HepG2 (cell line): ENCODE results near the gene VPS4A. TPM values are rescaled to one million over a fixed set of nuclear protein-coding genes. Genes with fewer than 3 reads are reported as not detected.
A peak's percentile ranks its signal among the peaks of the same experiment; 100 is the strongest.

Experiments
- ATAC-seq: fragments of 200-7000 bp; cut with Tn5 transposase; 3 replicates; pipeline ENCODE4 v1.9.1; 2020; ENCODE audit warnings: mild to moderate bottlenecking, moderate library complexity
- BruUV-seq: library from RNA; stranded (reverse); fragments of 400-500 nt; replicated peaks from 2 replicates; lab custom pipeline; 2021; lab: Mats Ljungman, UMichigan
- CTCF ChIA-PET: fragments of 300-600 bp; formaldehyde crosslinking; extraction: SDS; loops from one replicate; lab custom pipeline; 2021; ENCODE audit warnings: low total read pairs, inconsistent platforms, low intra/inter-chr PET ratio; lab: Yijun Ruan, JAX
- POLR2A ChIA-PET: fragments of 350-600 bp; sonication (Branson Sonifier 250); formaldehyde crosslinking; loops from one replicate; lab custom pipeline; 2020; ENCODE audit warnings: antibody characterized with exemption, inconsistent platforms; lab: Yijun Ruan, JAX
- DNase-seq: peaks from one replicate; pipeline ENCODE4 v3.0.0-alpha.2; 2015; ENCODE audit warnings: low spot score
- FAIRE-seq: peaks from 3 replicates; lab custom pipeline; 2011; peaks lifted over from hg19 to GRCh38; lab: Jason Lieb, UNC
- H2AFZ ChIP-seq: one replicate; pipeline ENCODE4 v1.6.1; 2011; ENCODE audit warnings: low read length, inconsistent platforms
- H3K27ac ChIP-seq: fragments of 300-600 bp; 3 replicates; pipeline ENCODE4 v1.8.0; 2011; ENCODE audit warnings: mixed run types, mild to moderate bottlenecking, mixed read lengths, low read length, inconsistent platforms; ENCODE audit not compliant: insufficient read depth; ENCODE audit errors: extremely low read length
- H3K27me3 ChIP-seq, 2 experiments: fragments of 200-600 bp in 1 of 2; 2 replicates in 1 of 2; 3 replicates in 1 of 2; pipeline versions ENCODE4 v1.6.0 to v1.8.0; 2011; ENCODE audit warnings: low read length in 2 of 2, mild to moderate bottlenecking in 2 of 2, moderate library complexity in 2 of 2, inconsistent platforms in 1 of 2; ENCODE audit not compliant: insufficient read depth in 2 of 2, control insufficient read depth in 1 of 2
- H3K36me3 ChIP-seq, 2 experiments: fragments of 200-600 bp in 1 of 2; replicated peaks in 1 of 2; 2 replicates in 1 of 2; 3 replicates in 1 of 2; pipeline versions ENCODE4 v1.5.1 to v1.8.0; 2011; ENCODE audit warnings: low read length in 2 of 2, inconsistent platforms in 1 of 2; ENCODE audit not compliant: insufficient read depth in 2 of 2, control insufficient read depth in 1 of 2
- H3K4me1 ChIP-seq: 2 replicates; pipeline ENCODE4 v1.5.1; 2012; ENCODE audit warnings: low read length, inconsistent platforms; ENCODE audit not compliant: insufficient read depth
- H3K4me2 ChIP-seq: 2 replicates; pipeline ENCODE4 v1.6.0; 2011; ENCODE audit warnings: low read depth, low read length, inconsistent platforms
- H3K4me3 ChIP-seq, 3 experiments: fragments of 200-600 bp in 1 of 3; sonication (generic), shearing (Covaris generic) in 1 of 3; replicated peaks in 1 of 3; 2 replicates each; pipeline ENCODE4 v1.5.1; 2011 to 2016; ENCODE audit warnings: low read length in 3 of 3, inconsistent platforms in 2 of 3, low read depth in 2 of 3, mild to moderate bottlenecking in 2 of 3, control low read depth in 1 of 3, mixed read lengths in 1 of 3; ENCODE audit not compliant: insufficient read depth in 1 of 3
- H3K79me2 ChIP-seq: one replicate; pipeline ENCODE4 v1.6.1; 2011; ENCODE audit warnings: low read length, inconsistent platforms; ENCODE audit not compliant: insufficient read depth
- H3K9ac ChIP-seq: 2 replicates; pipeline ENCODE4 v1.6.0; 2011; ENCODE audit warnings: mild to moderate bottlenecking, low read depth, low read length, inconsistent platforms; ENCODE audit not compliant: insufficient read depth
- H3K9me3 ChIP-seq: 2 replicates; pipeline ENCODE4 v1.5.1; 2012; ENCODE audit warnings: mild to moderate bottlenecking, low read length
- H4K20me1 ChIP-seq: 2 replicates; pipeline ENCODE4 v1.6.0; 2011; ENCODE audit warnings: inconsistent platforms, mild to moderate bottlenecking, low read length, moderate library complexity; ENCODE audit not compliant: insufficient read depth
- ATAD3A ChIP-seq: sonication (generic); formaldehyde crosslinking; IDR thresholded peaks from 2 replicates; pipeline ENCODE4 v1.4.0; 2020; ENCODE audit warnings: missing genetic modification reagents
- BCL3 ChIP-seq: sonication (generic); formaldehyde crosslinking; IDR thresholded peaks from 2 replicates; pipeline ENCODE4 v1.5.1; 2020; ENCODE audit warnings: mild to moderate bottlenecking, missing genetic modification reagents, moderate library complexity
- FOXC1 ChIP-seq: sonication (generic); formaldehyde crosslinking; IDR thresholded peaks from 2 replicates; pipeline ENCODE4 v1.8.0; 2022; ENCODE audit warnings: mild to moderate bottlenecking, missing genetic modification reagents, borderline replicate concordance
- GLMP ChIP-seq: sonication (generic); formaldehyde crosslinking; IDR thresholded peaks from 2 replicates; pipeline ENCODE4 v1.9.0; 2021; ENCODE audit warnings: missing genetic modification reagents, mild to moderate bottlenecking, borderline replicate concordance
- KDM2A ChIP-seq: sonication (generic); formaldehyde crosslinking; IDR thresholded peaks from 2 replicates; pipeline ENCODE4 v1.4.0; 2020; ENCODE audit warnings: low read depth, missing genetic modification reagents, borderline replicate concordance
- NFE2 ChIP-seq: sonication (generic); formaldehyde crosslinking; IDR thresholded peaks from 2 replicates; pipeline ENCODE4 v1.4.0; 2020; ENCODE audit warnings: missing genetic modification reagents
- TP53 ChIP-seq: sonication (generic); formaldehyde crosslinking; conservative IDR thresholded peaks from 2 replicates; pipeline ENCODE4 v1.4.0; 2020; ENCODE audit warnings: missing genetic modification reagents
- ZNF17 ChIP-seq: sonication (generic); formaldehyde crosslinking; IDR thresholded peaks from 2 replicates; pipeline ENCODE4 v1.5.0; 2020; ENCODE audit warnings: mild to moderate bottlenecking, missing genetic modification reagents
- ZNF350 ChIP-seq: sonication (generic); formaldehyde crosslinking; IDR thresholded peaks from 2 replicates; pipeline ENCODE4 v1.4.0; 2020; ENCODE audit warnings: mild to moderate bottlenecking, low read depth, missing genetic modification reagents, borderline replicate concordance
- ZSCAN29 ChIP-seq: sonication (generic); formaldehyde crosslinking; conservative IDR thresholded peaks from 2 replicates; pipeline ENCODE4 v1.4.0; 2020; ENCODE audit warnings: mild to moderate bottlenecking, missing genetic modification reagents
- ZXDC ChIP-seq: sonication (generic); formaldehyde crosslinking; IDR thresholded peaks from 2 replicates; pipeline ENCODE4 v1.5.0; 2020; ENCODE audit warnings: mild to moderate bottlenecking, missing genetic modification reagents
- WGBS: methylation state at CpG from one replicate; pipeline ENCODE4 v1.1.6; 2017; ENCODE audit warnings: low lambda C conversion rate; 5-methylcytosine and 5-hydroxymethylcytosine counted together
- in situ Hi-C: cut with HindIII; loops from 2 replicates; pipeline ENCODE4 v1.10.0; 2017; ENCODE audit warnings: low pct_unique_long_range_greater_than_20kb; ENCODE audit not compliant: extremely low pct_ligation_motif_present
- intact Hi-C: fragments of 100-400 bp; cut with micrococcal nuclease; formaldehyde crosslinking; loops from one replicate; pipeline ENCODE4 v1.10.0; 2022; ENCODE audit not compliant: unreplicated experiment
- polyA plus RNA-seq, 8 experiments: library from polyadenylated mRNA; depleted of rRNA in 3 of 8; stranded (reverse) in 7 of 8; unstranded in 1 of 8; fragments of >200 nt; fragmentation: Illumina TruSeq in 4 of 8; extraction: Trizol in 4 of 8; gene quantifications; 2 replicates each; pipeline versions ENCODE4 v1.2.1 to v1.2.3, GENCODE V29; 2011 to 2016; ENCODE audit warnings: low read depth in 4 of 8, missing spikeins in 1 of 8, mixed read lengths in 1 of 8; ENCODE audit not compliant: insufficient read depth in 1 of 8
- total RNA-seq, 5 experiments: library from RNA; depleted of rRNA; stranded (reverse); fragments of >200 nt; fragmentation: Illumina TruSeq; extraction: Trizol; gene quantifications; 2 replicates each; pipeline ENCODE4 v1.2.3, GENCODE V29; 2016; ENCODE audit warnings: low read depth in 1 of 5

The VPS4A gene
- total and polyA plus RNA-seq, 2 of the 13 experiments (the other 11 are each of a cell fraction or from before 2014, with no cell fraction given) = 13.2 to 27.9 TPM

GRCh38 chr16:69283851-69284250 lies 27.3 kb upstream of the VPS4A start:
- FAIRE-seq (no peak), DNase-seq (peak; percentile 54), ATAC-seq (peak; percentile 64)
- H3K9me3 ChIP-seq = no peaks in the 10 kb centered on the region
- peaks cover 4 to 21% of the 10 kb centered on the region in 2 experiments for H3K36me3 ChIP-seq
- intact Hi-C loops = no loop called here
- no TSS peak for BruUV-seq
- WGBS = 64% methylated on average over 4 of the region's 4 CpGs
- no peaks in the 10 kb centered on the region for H3K27me3 ChIP-seq
- CTCF ChIA-PET = no interaction called here
- no peak overlapping the region for H3K4me3 ChIP-seq
- H2AFZ ChIP-seq = no peak overlapping the region
- POLR2A ChIA-PET = interaction anchor here (1.1 kb wide), 1 partner anchor 97 kb away, joined by 3 read pairs; the partner anchor contains the start of gene SNTB2
- H3K9ac ChIP-seq = no peak overlapping the region
- peaks cover 8% of the 10 kb centered on the region; the same call in 1 of the 2 replicates for H3K4me1 ChIP-seq
- in situ Hi-C loops = no loop called here
- H3K79me2 ChIP-seq = no peaks in the 10 kb centered on the region
- H3K27ac ChIP-seq = no peak overlapping the region
- H4K20me1 ChIP-seq = no peaks in the 10 kb centered on the region
- H3K4me2 ChIP-seq = no peak overlapping the region
- TF ChIP-seq ZNF350 (CRISPR knock-in tag) = no peak
- TF ChIP-seq ZSCAN29 (CRISPR knock-in tag) = no peak
- no peak for TF ChIP-seq ZXDC (CRISPR knock-in tag)
- no peak for TF ChIP-seq ZNF17 (CRISPR knock-in tag)
- no peak for TF ChIP-seq ATAD3A (CRISPR knock-in tag)
- TF ChIP-seq FOXC1 (CRISPR knock-in tag) = no peak
- no peak for TF ChIP-seq GLMP
- TF ChIP-seq NFE2 (CRISPR knock-in tag) = no peak
- TF ChIP-seq KDM2A = no peak
- no peak for TF ChIP-seq TP53 (CRISPR knock-in tag)
- TF ChIP-seq BCL3 (CRISPR knock-in tag) = no peak
